GM13977 (cell line): ENCODE results near the gene DHX29.
A peak's percentile ranks its signal among the peaks of the same experiment; 100 is the strongest.

ENCODE experiments used
- DNase-seq: peaks from one replicate; pipeline ENCODE4 v3.0.0; 2012; ENCODE audit warnings: low spot score
- CTCF ChIP-seq: IDR thresholded peaks from 2 replicates; pipeline ENCODE4 v1.5.1; 2012; ENCODE audit warnings: mild to moderate bottlenecking, control low read depth; ENCODE audit not compliant: insufficient read depth; ENCODE audit errors: extremely low read depth, missing control alignments
- in situ Hi-C: fragments of 300-500 bp; cut with MboI; formaldehyde crosslinking; loops from one replicate; pipeline ENCODE4 v1.12.0; 2022; ENCODE audit warnings: low sequenced_read_pairs, low pct_unique_long_range_greater_than_20kb, mixed read lengths, inconsistent platforms; ENCODE audit not compliant: unreplicated experiment

The DHX29 gene

GRCh38 chr5:55343609-55344008 lies 36.1 kb upstream of the DHX29 start:
- no peak for DNase-seq
- in situ Hi-C loops, result loop anchor here (10.0 kb wide), 1 partner anchor 341 kb away; no protein-coding TSS in a partner anchor
- TF ChIP-seq CTCF, result no peak

- no peak for DNase-seq
- no peak for TF ChIP-seq CTCF
- in situ Hi-C loops, result loop anchor here (10.0 kb wide), 1 partner anchor 342 kb away; no protein-coding TSS in a partner anchor
These were observed 35.6 kb upstream of the DHX29 start for GRCh38 chr5:55343107-55343506.

GRCh38 chr5:55338810-55339243 lies 31.3 kb upstream of the DHX29 start:
- in situ Hi-C loops, result no loop called here
- TF ChIP-seq CTCF, result no peak
- peak; percentile 14 for DNase-seq

- DNase-seq, result no peak
- no peak for TF ChIP-seq CTCF
- in situ Hi-C loops, result no loop called here
These were observed 30.7 kb upstream of the DHX29 start for GRCh38 chr5:55338092-55338613.

- no peak for DNase-seq
- no peak for TF ChIP-seq CTCF
- in situ Hi-C loops, result no loop called here
These were observed 26.3 kb upstream of the DHX29 start for GRCh38 chr5:55333811-55334210.

- in situ Hi-C loops, result no loop called here
- TF ChIP-seq CTCF, result no peak
- DNase-seq, result no peak
These were observed 25.5 kb upstream of the DHX29 start for GRCh38 chr5:55333017-55333416.
